Measurements from ENCODE around the gene VMP1. TPM values are rescaled to one million over a fixed set of nuclear protein-coding genes. Genes with fewer than 3 reads are reported as not detected.

The VMP1 gene
- total RNA-seq, 1 donor from 2014 or later, result 176 TPM

GRCh38 chr17:59733697-59734096, 26.2 kb downstream of the VMP1 start:
- no peak for DNase-seq
- Mint-ChIP-seq H3K4me1 (no peaks in the 10 kb centered on the region), H3K36me3 (ENCODE audit: low read depth) (peaks cover 37% of the 10 kb centered on the region), H3K9me3 (no peaks in the 10 kb centered on the region), H3K27ac (no peak overlapping the region), H3K4me3 (no peak overlapping the region), H3K27me3 (no peaks in the 10 kb centered on the region)
- POLR2A ChIA-PET, result no interaction called here
- CTCF ChIA-PET, result interaction anchor here (1.1 kb wide), 1 partner anchor 13 kb away, joined by 3 read pairs; no protein-coding TSS in a partner anchor
- TF ChIP-seq CTCF (IDR thresholded peaks at IDR 0.05), result no peak
- intact Hi-C loops (cut with micrococcal nuclease), result no loop called here
- ATAC-seq (ENCODE audit: low read depth), result no peak

- Mint-ChIP-seq H3K4me1 (no peaks in the 10 kb centered on the region), H3K36me3 (ENCODE audit: low read depth) (peaks cover 37% of the 10 kb centered on the region), H3K4me3 (no peak overlapping the region), H3K27ac (no peak overlapping the region), H3K27me3 (no peaks in the 10 kb centered on the region), H3K9me3 (no peaks in the 10 kb centered on the region)
- DNase-seq (no peak), ATAC-seq (ENCODE audit: low read depth) (no peak)
- intact Hi-C loops (cut with micrococcal nuclease), result no loop called here
- ChIA-PET CTCF (interaction anchor here (1.1 kb wide), 1 partner anchor 12 kb away, joined by 3 read pairs; no protein-coding TSS in a partner anchor), POLR2A (no interaction called here)
- no peak for TF ChIP-seq CTCF (IDR thresholded peaks at IDR 0.05)
These were observed 26.8 kb downstream of the VMP1 start for GRCh38 chr17:59734226-59734625.

- H3K36me3 Mint-ChIP-seq (ENCODE audit: low read depth), result peaks cover 46% of the 10 kb centered on the region
These were observed 29.9 kb downstream of the VMP1 start for GRCh38 chr17:59737324-59737723.

GRCh38 chr17:59743842-59744241, 36.4 kb downstream of the VMP1 start:
- Mint-ChIP-seq H3K27me3 (no peaks in the 10 kb centered on the region), H3K9me3 (peaks cover 2% of the 10 kb centered on the region), H3K4me1 (peaks cover 3% of the 10 kb centered on the region), H3K4me3 (no peak overlapping the region), H3K36me3 (ENCODE audit: low read depth) (peaks cover 29% of the 10 kb centered on the region), H3K27ac (no peak overlapping the region)
- intact Hi-C loops (cut with micrococcal nuclease), result no loop called here
- ChIA-PET POLR2A (interaction anchor here (0.6 to 0.7 kb wide), 2 partner anchors 102 to 103 kb away, joined by 4 read pairs; no protein-coding TSS in a partner anchor), CTCF (interaction anchor here (0.8 kb wide), 1 partner anchor 115 kb away, joined by 3 read pairs; no protein-coding TSS in a partner anchor)
- DNase-seq (no peak), ATAC-seq (ENCODE audit: low read depth) (no peak)
- TF ChIP-seq CTCF (IDR thresholded peaks at IDR 0.05), result no peak

More at GRCh38 chr17:59737324-59737723, 29.9 kb downstream of the VMP1 start:
- DNase-seq, result no peak
- Mint-ChIP-seq H3K27me3 (no peaks in the 10 kb centered on the region), H3K27ac (no peak overlapping the region), H3K4me1 (no peaks in the 10 kb centered on the region), H3K4me3 (no peak overlapping the region), H3K9me3 (no peaks in the 10 kb centered on the region)
- TF ChIP-seq CTCF (IDR thresholded peaks at IDR 0.05), result no peak
- CTCF ChIA-PET, result no interaction called here
- intact Hi-C loops (cut with micrococcal nuclease), result no loop called here
- no peak for ATAC-seq (ENCODE audit: low read depth)
- POLR2A ChIA-PET, result interaction anchor here (0.7 kb wide), 1 partner anchor 524 kb away, joined by 3 read pairs; no protein-coding TSS in a partner anchor

- ChIA-PET CTCF (interaction anchor here (0.9 to 1.6 kb wide), 5 partner anchors 9 to 292 kb away, joined by 3 to 9 read pairs (median 4); no protein-coding TSS in a partner anchor), POLR2A (interaction anchor here (1.5 kb wide), 1 partner anchor 114 kb away, joined by 6 read pairs; no protein-coding TSS in a partner anchor)
- intact Hi-C loops (cut with micrococcal nuclease), result no loop called here
- Mint-ChIP-seq H3K27ac (no peak overlapping the region), H3K4me1 (peaks cover 3% of the 10 kb centered on the region), H3K9me3 (peaks cover 2% of the 10 kb centered on the region), H3K27me3 (no peaks in the 10 kb centered on the region), H3K36me3 (ENCODE audit: low read depth) (peaks cover 29% of the 10 kb centered on the region), H3K4me3 (no peak overlapping the region)
- DNase-seq, result no peak
- ATAC-seq (ENCODE audit: low read depth), result no peak
- no peak for TF ChIP-seq CTCF (IDR thresholded peaks at IDR 0.05)
These were observed 37.6 kb downstream of the VMP1 start for GRCh38 chr17:59745040-59745439.
